NCI-H82 treated with DMSO at 0.1 percent for 48 hours (cell line): ENCODE data around the gene HMGCS2.
"Not testable (repeated sequence)": the region's sequence is repeated elsewhere in the genome, so short reads cannot be mapped to it uniquely, and the experiment has no call there.

Experiments
- DNase-seq: peaks from one replicate; lab custom pipeline; 2025; ENCODE audit not compliant: unreplicated experiment; lab: John Stamatoyannopoulos, UW

HMGCS2 gene

DNA sequence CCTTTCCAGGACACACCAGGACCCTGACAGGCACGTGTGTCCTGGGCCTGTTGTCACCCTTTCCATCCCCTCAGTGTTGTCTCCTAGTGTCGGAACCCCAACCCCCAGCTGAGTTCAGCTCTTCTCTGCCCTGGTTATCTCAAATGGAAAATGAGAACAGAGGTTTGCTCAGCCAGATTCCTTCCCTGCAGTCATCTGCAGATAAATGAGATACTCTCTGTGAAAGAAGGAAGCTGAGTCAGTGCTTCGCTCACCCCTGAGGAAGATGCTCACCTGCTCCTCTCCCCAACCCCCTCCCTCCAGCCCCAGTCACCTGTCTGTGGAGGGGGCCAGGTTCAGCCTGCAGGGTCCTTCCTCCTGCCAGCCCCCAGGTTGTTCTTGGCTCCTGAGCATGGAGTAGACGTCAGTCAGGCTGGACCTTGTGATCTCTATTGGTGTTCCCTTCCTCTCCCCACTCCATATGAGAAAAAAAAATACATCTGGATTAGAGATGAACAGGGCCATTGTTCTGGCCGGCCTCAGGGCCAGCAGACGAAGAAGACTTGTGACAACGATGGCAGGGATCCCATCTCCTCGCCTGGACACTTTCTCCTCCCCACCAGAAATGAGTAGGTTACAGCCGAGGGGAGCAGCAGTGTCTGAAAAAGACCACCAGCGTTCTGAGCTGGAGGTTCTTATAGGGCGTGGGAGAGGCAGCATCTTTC, 36.1 kb downstream of the HMGCS2 start:
- DNase-seq = no peak

GRCh38 chr1:119731741-119732430, 36.8 kb downstream of the HMGCS2 start:
- DNase-seq = no peak

- DNase-seq = no peak
These were observed 37.6 kb downstream of the HMGCS2 start for GRCh38 chr1:119731060-119731459.

- no peak for DNase-seq
These were observed 39.7 kb downstream of the HMGCS2 start for GRCh38 chr1:119729044-119729443.

DNA sequence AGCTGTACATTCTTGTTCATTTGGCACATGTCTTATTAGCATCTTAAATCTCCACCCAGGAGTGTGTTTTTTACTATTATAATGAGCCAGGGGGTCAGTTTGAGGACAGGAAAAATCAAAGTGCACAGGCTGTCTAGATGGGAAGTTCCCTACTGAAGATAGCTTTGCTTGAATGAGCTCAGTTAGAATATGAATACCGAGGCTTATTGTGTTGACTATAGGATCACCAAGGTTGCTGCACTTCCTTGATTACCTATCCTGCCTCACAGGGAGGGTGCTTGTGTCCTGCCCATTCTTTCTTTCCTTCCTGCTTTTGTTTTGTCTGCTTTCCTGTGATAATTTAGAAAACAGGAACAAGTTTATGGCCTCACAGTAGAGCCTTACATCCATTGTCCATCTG, 40.7 kb downstream of the HMGCS2 start:
- no peak for DNase-seq

DNA sequence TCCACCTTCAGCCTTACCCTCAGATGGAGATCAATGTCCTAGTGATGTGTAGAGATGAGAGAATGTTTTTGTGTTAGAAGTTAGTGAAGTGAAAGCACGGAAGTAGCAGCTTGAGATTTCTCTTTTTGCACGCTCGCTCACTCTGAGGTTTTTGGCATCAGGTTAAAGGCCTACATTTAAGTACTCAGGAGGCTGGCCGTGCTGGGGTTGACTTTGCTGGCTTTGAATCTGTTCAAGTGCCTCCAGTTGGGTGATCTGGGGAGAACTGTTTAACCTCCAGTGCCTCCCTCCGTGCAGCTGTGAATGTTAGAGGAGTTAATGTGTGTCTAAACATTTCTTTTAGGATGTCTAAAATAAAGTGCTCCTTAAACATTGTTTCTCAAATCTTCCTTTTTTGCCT, 43.1 kb downstream of the HMGCS2 start:
- no peak for DNase-seq

- no peak for DNase-seq
These were observed 44.0 kb downstream of the HMGCS2 start for GRCh38 chr1:119724611-119725218.

- no peak for DNase-seq
These were observed 46.8 kb downstream of the HMGCS2 start for GRCh38 chr1:119721896-119722295.

DNA sequence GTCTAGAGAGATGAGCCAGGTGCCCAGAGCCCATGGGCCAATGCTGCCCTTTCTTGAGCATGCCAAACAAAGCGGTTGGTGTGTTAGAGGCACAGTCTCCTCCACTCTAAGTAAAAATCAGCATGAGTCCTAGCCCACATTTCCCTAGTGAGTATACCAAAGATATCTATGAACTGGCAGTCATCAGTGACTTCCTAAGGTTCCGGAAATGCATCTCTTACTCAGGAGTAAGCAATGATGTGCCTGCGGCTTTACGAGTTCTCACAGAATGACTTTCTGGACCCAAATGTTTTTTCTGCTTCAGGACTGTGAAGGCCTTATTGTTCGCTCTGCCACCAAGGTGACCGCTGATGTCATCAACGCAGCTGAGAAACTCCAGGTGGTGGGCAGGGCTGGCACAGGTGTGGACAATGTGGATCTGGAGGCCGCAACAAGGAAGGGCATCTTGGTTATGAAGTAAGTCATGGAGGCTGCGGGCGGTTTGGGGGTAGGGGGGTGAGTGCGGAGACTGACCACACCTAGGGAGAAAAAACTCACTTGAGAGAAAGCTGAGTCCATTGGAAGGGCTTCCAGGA, 47.8 kb downstream of the HMGCS2 start:
- DNase-seq = no peak

DNA sequence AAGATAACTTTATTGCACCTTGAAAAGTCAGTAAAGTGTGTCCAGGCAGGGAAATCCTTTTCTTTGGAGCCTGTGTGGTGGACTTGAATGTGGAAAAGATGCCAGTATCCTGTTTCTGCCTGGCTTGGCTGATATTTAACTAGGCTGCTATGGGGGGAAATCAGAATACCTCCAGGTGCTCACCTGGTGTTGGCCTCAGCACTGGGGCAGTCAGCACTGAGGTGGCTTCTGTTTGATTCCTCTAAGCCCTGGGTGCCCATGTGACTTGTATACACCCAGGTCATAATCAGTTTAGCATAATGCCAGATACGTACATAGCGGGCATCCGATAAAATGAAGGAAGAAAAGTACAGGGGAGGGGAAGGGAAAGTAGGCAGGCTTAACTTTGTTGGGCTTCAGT, 49.7 kb downstream of the HMGCS2 start:
- no peak for DNase-seq

DNA sequence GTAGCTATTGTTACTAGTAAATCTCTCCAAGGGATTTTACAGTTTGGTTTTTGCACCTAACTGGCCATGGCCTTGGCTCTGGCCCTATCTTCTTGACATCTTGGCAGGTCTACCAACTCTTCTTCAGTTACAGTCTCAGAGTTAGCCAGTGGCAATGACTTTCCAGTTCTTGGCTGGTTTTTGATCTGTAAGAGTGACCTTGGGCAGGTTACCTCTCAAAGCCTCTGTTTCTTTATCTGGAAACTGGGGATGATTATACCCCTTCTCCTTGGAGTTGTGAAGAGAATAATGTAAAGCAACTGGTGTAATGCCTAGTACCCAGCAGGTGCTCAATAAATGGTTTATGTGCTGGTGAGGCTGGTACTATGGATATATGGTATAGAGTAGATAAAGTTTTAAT, 50.3 kb downstream of the HMGCS2 start:
- no peak for DNase-seq

DNA sequence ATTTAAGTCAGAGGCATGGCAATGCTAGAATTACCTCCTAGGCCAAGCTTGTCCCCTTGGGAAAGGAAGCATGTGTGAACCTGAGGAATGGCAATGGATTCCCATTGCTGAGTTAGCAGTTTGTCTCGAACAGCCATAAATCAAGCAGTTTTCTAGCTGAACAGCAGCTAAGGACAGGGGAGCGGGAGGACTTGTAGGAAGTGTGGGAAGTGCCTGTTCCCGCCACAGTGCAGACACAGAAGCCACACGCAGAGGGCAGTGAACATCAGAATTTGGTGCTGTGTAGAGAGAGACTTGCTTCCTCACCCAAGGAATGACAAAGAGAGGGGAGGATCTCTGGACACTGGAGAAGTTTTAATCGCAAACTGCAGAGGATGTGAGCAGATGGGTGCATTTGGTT, 53.2 kb downstream of the HMGCS2 start:
- no peak for DNase-seq

DNA sequence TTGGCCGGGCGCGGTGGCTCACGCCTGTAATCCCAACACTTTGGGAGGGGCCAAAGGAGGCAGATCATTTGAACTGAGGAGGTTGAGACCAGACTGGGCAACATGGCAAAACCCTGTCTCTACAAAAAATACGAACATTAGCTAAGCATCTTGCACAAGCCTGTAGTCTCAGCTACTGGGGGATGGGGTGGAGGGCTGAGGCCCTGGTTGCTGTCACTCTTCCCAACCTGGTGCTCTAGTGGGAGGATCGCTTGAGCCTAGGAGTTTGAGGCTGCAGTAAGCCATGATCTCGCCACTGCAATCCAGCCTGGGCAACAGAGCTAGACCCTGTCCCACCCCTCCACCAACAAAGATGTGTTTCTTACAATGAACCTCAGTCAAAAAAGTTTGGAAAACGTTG, 54.1 kb downstream of the HMGCS2 start:
- no peak for DNase-seq

DNA sequence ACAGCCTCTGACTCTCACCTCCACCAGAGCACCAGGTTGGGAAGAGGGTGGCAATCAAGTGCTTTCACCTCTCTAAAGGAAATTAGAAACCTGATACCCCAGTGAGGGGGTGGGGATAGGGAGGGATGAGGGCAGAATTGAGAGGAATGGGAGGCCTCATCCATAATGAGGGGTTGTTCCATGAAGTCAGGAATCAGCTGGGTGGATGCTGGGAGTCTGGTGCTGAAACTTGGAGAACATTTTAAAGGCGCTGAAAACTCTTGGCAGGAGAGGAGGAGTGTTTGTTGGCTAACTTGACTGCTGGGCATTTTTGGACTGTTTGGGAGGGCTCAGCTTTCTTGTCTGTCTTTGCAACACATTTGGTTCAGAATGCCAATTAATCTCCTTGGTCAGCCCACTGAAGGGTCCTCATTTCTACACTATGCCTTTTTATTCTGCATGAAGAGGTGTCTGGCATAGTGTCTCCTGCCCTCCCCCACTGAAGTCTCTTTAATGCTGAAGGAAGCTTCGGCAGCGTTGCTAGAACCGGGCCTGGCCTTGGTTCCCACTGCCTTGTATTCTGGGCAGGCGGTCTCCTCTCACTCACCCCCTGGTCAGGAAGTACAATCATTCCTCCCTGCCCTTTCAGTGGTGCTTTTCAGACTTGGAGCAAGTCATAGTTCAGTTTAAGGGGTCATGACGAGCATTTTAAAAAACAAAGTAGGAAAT, 54.8 kb downstream of the HMGCS2 start:
- DNase-seq = peak; percentile 65

- peak; percentile 65 for DNase-seq
These were observed 55.5 kb downstream of the HMGCS2 start for GRCh38 chr1:119713039-119713748.

GRCh38 chr1:119712342-119713038, 56.2 kb downstream of the HMGCS2 start:
- DNase-seq = peak; percentile 81

DNA sequence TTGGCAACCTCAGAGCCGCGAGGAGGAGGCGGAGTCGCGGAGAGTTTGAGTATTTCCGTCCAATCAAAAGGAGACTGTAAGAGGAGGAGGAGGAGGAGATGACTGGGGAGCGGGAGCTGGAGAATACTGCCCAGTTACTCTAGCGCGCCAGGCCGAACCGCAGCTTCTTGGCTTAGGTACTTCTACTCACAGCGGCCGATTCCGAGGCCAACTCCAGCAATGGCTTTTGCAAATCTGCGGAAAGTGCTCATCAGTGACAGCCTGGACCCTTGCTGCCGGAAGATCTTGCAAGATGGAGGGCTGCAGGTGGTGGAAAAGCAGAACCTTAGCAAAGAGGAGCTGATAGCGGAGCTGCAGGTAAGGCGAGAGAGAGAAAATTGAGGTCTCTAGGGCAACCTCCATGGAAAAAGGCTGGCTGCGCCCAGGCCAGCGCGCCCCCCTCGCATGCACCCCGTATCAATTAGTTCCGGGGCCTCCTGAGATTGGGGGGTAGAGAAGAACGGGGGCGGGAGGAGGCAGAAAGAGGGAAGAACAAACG, 56.8 kb downstream of the HMGCS2 start, which contains the start of gene PHGDH:
Gene PHGDH (plus strand): TSS at position 131 of the 538 bp plus-strand sequence. CDS start 89 bp downstream, at position 220.
- peak; percentile 92 for DNase-seq

DNA sequence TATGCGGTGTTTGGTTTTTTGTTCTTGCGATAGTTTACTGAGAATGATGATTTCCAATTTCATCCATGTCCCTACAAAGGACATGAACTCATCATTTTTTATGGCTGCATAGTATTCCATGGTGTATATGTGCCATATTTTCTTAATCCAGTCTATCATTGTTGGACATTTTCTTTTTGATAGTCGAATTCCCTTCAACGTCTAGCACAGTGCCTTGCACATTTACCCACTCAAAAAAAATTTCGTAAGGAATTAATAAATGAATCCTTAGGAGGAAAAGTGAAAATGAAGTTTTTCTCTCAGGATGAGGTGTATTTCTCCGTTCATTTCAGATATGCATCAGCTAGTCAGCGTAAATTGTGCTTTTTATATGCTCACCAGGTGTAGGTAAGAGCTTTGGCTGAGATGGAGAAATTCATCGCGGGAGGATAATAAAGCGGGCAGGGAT, 57.3 kb downstream of the HMGCS2 start:
- not testable (repeated sequence) for DNase-seq

- not testable (repeated sequence) for DNase-seq
These were observed 62.1 kb downstream of the HMGCS2 start for GRCh38 chr1:119706599-119706998.
